Measurements from ENCODE around the gene CCDC92.

GRCh38 chr12:123929946-123930583 is 42.6 kb downstream of the CCDC92 start:
- TF ChIP-seq CTCF (IDR thresholded peaks at IDR 0.05) (no peak), POLR2A (IDR thresholded peaks at IDR 0.05) (no peak)

All from testis (tissue), 2 donors.